ENCODE measurements around the gene TRIM28.

TRIM28 gene

GRCh38 chr19:58547323-58548312 is 3.8 kb downstream of the TRIM28 start:
- in situ Hi-C loops (cut with MboI; ENCODE audit: low pct_unique_long_range_greater_than_20kb, low sequenced_read_pairs): no loop called here
- DNase-seq: no peak

- in situ Hi-C loops (cut with MboI; ENCODE audit: low pct_unique_long_range_greater_than_20kb, low sequenced_read_pairs): no loop called here
- no peak for DNase-seq
Measured at GRCh38 chr19:58548859-58549663, 5.2 kb downstream of the TRIM28 start.

GRCh38 chr19:58549664-58550361 is 5.9 kb downstream of the TRIM28 start:
- in situ Hi-C loops (cut with MboI; ENCODE audit: low pct_unique_long_range_greater_than_20kb, low sequenced_read_pairs): no loop called here
- no peak for DNase-seq

- in situ Hi-C loops (cut with MboI; ENCODE audit: low pct_unique_long_range_greater_than_20kb, low sequenced_read_pairs): no loop called here
- no peak for DNase-seq
Measured at GRCh38 chr19:58550362-58551122, 6.7 kb downstream of the TRIM28 start.

GRCh38 chr19:58551123-58551497 is 7.2 kb downstream of the TRIM28 start:
- DNase-seq: no peak
- in situ Hi-C loops (cut with MboI; ENCODE audit: low pct_unique_long_range_greater_than_20kb, low sequenced_read_pairs): no loop called here

DNA sequence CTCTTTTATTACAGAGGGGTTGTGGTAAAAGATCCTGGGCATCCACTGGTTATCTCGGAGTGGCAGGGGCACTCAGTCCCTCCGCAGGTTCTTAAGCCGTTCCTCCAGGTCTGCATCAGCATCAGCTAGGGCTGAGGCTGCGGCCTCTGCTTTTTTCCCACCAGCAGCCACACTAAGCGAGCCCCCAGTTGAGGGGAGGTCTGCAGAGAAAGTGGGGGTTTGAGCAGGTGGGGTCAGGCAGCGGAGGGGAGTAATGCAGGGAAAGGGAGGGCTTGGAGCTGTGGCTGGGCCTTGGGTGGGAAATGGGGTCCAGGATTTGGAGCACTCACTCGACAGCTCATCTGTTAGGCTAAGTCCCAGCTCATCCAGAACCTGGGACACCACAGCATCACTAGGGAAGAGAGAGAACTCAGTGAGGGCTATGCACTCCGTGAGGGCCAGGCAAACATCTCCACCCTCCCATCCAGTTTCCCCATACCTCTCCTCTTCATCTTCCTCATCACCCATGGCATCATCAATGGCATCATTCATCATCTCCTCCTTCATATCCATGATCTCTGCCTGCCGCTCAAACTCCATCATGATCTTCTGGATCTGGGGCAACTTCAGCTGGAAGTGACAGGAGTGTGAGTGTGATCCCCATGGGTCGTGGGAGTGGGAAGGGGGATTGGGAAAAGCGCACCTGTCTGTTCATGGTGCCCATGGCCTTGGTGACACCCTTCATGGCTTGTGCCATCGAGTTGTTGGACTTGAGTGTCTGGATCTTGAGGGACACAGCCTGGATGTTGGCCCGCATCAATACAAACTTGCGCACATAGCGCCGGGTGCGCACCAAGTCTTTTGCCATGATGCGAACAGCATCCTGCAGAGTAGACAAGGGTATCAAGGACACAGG is 8.0 kb downstream of the TRIM28 start:
- in situ Hi-C loops (cut with MboI; ENCODE audit: low pct_unique_long_range_greater_than_20kb, low sequenced_read_pairs): no loop called here
- no peak for DNase-seq

DNA sequence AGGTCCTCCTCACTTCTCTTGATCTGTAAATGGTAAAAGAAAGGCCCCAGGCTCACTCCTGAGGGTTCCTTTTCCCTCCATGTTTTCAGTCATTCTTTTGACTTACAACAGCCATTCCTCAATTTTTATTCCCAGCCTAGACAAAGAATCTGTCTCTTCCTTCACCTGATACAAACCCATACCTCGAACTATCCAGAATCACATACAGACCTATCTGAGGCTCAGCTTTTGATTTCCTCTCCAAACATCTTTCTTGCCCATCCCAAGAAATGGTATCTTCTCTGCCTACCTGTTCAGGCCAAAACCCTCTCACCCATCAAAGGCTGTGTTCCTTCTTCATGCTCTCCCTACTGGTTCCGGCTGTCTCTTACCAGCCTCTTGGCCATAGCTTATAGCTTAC is 8.8 kb downstream of the TRIM28 start:
- in situ Hi-C loops (cut with MboI; ENCODE audit: low pct_unique_long_range_greater_than_20kb, low sequenced_read_pairs): no loop called here
- DNase-seq: no peak

DNA sequence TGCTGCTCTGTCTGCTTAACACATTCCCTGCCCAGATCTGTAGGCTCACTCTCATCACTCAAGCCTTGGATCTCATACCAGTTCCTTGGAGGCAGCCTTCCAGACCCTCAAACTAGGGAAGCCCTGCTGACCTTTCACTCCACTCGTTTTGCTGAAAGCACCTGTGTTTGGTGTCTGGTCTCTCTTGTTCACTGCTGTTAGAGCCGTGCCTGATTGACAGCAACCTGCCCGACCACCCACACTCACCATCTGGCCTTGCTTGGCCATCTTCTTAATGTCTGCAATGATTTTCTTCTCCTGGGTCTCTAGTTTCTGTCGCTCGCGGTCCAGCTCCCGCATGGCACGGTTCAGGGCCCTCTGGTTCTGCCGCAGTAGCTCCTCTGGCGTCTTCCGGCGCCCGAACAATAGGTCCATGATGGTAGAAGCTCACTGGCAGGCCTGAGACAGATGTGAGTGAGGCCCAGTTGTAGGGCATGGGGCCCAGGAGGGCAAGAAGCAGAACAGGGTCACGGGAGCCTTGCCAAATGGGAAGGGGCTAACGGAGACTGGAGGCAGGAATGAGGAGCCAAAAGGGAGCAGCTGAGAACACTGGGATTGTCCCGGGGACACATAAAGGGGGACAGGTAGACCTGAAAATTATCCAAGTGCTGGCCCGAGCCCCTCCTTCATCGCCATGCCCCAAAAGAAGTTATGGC is 10.1 kb downstream of the TRIM28 start:
- DNase-seq: no peak
- in situ Hi-C loops (cut with MboI; ENCODE audit: low pct_unique_long_range_greater_than_20kb, low sequenced_read_pairs): no loop called here

- in situ Hi-C loops (cut with MboI; ENCODE audit: low pct_unique_long_range_greater_than_20kb, low sequenced_read_pairs): no loop called here
- peak; percentile 97 for DNase-seq
Measured at GRCh38 chr19:58554494-58555368, 10.9 kb downstream of the TRIM28 start, which contains the start of gene CHMP2A. TSS of gene CHMP2A (minus strand) at chr19:58555105. CDS start at chr19:58554212, 893 bp downstream.

DNA sequence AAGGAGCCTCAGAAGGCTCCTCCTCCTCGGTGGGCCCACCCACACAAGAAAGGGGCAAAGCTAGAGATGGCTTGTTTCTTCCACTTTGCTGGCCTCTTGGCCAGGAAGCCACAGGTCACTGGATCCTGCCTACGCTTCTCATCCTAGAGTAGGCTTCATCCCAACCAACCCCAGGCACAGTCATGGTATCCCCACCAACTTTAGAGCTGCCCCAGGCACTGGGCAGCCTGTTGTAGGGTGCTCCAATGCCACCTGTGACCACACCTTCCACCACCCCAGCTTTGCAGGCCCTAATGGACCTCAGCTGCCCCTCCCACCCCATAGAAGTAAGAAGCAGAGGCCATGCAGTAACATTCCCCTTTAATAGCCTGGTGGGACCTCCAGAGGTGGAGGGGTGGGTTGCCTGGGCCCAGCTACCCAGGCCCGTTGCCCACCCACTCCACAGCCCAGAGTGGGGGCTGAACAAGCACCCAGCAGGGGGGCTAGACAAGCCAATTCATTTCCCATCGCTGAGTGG is 11.6 kb downstream of the TRIM28 start:
- in situ Hi-C loops (cut with MboI; ENCODE audit: low pct_unique_long_range_greater_than_20kb, low sequenced_read_pairs): no loop called here
- DNase-seq: no peak

DNA sequence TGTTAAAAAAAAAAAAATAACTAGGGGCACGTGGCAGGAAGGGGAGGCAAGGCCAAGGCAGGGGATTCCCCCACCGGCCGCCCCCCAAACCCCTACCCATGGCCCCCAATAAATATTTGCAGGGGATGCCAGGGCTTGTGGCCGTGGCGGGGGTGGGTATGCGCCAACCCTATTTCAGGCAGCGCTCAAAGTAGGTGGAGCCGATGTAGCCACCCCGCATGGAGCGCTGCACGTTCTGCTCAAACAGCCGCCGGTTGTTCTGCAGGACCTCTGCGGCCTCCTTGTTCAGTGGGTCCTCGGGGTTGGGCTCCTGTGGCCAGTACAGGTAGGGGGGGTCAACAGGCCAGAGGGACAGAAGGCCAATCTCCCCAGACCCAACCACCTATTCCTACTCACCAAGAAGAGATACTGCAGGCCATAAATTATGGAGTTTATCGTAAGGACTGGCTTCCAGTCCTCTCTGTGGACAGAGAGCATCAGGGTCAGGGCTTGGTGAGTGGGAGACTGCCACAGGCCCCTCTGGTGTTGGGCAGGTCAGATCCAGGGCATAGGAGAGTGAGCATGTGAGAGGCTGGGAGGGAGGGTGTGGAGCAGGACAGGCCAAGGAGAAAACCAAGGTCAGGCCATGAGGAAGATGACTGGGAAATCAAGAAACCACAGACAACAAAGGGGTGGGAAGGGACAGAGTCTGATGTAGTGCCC is 12.2 kb downstream of the TRIM28 start:
- in situ Hi-C loops (cut with MboI; ENCODE audit: low pct_unique_long_range_greater_than_20kb, low sequenced_read_pairs): no loop called here
- no peak for DNase-seq

DNA sequence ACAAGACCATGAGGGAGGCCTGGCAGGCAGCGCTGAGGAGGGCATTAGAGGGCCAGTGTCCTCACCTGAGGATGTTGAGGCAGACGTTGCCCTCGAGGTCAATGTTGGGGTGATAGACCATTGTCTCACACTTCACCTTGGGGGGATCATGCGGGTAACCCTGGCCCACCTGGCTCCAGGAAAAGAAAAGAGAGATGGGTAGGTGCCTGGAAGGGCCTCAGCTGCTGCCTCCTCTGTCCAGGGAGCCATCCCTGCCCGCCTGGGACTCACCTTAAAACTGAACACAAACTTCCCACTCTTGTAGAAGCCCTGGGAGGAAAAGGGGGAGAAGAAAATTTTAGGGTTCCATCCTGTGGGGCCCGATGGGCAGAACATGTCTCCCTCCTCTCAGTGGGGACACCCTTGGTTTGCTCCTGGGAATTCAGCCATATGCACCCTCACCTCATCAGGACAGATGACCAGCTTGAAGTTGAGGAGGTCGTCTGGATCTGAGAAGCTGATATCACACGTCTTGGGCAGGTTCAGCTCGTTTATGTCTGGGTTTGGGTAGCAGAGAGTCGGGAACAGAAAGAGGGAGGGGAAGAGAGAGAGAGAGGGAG is 12.9 kb downstream of the TRIM28 start:
- DNase-seq: no peak
- in situ Hi-C loops (cut with MboI; ENCODE audit: low pct_unique_long_range_greater_than_20kb, low sequenced_read_pairs): no loop called here

DNA sequence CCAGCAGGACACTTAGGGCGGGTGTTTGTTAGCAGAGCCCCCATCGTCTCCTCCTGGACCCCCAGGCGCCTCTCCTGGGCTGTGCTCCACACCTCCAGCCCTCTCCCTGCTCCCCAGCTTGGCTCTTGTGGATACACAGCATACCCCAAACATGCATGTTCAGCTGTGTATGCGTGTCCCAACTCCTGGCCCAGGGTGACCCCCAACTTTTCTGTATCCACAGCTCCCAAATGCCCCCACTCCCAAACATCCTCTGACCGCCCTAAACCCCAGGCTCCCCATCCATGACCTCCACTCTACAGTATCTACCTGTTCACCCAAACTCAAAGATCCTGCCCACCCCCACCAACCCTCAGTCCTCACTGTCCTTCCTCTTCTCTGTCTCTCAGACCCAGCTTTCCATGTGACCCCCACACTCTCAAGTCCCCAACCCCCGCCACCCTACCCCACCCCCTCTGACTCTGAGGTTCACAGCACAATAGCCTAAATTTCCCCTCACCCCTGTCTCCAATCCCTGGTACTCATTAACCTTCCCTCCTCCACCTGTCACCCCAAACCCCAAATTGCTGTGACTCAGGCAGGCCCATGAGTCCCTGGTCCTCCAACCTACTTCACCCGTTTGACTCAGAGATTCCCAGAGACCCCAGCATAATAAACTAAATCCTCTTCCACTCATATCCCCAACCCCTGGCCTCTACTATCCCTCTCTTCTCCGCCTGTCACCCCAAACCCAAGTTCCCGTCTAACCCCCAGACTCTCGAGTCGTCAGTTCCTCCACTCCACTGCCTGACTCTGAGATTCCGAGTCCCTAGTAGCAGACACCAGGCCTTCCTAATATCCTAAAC is 13.6 kb downstream of the TRIM28 start:
- in situ Hi-C loops (cut with MboI; ENCODE audit: low pct_unique_long_range_greater_than_20kb, low sequenced_read_pairs): no loop called here
- DNase-seq: no peak

DNA sequence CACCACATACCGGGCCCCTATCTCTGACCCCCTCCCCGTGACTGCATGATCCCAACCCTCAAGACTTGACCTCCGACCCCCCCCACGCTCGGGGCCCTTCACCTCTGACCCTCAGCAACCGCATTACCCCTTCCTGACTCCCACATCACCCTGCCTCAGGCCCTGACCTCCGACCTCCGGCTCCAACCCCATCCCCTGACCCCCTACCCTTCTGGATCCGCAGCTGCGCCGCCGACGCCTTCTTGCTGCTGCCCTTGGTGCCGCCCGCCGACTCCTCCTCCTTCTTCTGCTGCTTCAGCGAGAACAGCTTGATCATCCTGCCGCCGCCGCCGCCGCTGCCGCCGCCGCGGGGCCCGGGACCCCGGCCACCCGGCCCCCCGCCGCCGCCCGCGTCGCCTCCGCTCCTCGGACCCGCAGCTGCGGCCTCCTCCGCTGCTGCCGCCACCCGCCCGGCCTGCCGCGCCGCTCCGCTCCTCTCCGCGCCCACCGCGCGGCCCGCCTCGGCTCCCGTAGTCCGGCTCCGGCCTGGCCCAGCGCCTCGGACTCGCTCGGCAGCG is 14.3 kb downstream of the TRIM28 start, which contains the start of gene UBE2M:
Gene UBE2M, minus strand, starts transcription at position 546 of the 557 bp plus-strand sequence. Its CDS starts 230 bp downstream, at position 316.
- in situ Hi-C loops (cut with MboI; ENCODE audit: low pct_unique_long_range_greater_than_20kb, low sequenced_read_pairs): no loop called here

More for the DNA sequence above, 14.3 kb downstream of the TRIM28 start, which contains the start of gene UBE2M:
- no peak for DNase-seq

Measured in KBM-7 (cell line).